ENCODE measurements around the gene ACVRL1.

ACVRL1 gene

GRCh38 chr12:51907083-51907855 is at the start of gene ACVRL1:
Gene ACVRL1 (plus strand): TSS chr12:51907504. CDS start chr12:51912475, 4,971 bp downstream.
- DNase-seq (ENCODE audit: low read depth in 2 of 2, low spot score in 1 of 2) = no peak

DNA sequence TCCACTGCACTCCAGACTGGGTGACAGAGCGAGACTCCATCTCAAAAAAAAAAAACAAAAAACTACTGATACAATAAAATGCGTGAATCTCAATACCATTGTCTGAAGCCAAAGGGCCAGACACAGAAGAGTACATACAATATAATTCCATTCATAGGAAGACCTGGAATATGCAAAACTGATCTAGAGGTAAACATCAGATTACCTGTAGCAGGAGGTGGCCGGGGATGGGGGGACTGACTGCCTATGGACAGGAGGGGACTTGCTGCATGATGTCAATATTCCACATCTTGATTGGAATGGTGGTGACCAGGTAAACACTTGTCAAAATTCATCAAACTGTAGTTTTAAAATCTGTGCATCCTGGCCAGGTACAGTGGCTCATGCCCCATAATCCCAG is 46.3 kb upstream of the ACVRL1 start:
- no peak for DNase-seq (ENCODE audit: low read depth in 2 of 2, low spot score in 1 of 2)

DNA sequence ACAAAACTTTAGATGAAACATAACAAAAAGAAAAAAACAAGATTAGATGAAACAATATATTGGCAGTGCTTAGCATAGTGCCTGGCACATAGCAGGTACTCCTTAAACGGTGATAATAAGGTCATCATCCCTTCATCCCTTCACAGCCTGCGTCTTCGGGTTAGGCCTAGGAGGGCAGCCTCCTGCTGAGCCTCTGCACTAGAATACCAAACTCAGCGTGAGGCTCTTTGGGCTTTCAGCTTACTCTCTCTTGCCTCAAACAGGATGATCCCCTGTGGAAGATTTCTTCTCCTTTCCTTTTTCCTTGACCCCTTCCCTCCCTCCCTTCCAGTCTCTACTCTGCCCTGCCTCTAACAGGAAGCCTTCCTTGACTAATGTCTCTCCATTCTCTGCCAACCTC is 44.4 kb upstream of the ACVRL1 start:
- DNase-seq (ENCODE audit: low read depth in 2 of 2, low spot score in 1 of 2) = no peak

GRCh38 chr12:51863363-51863932 is 43.9 kb upstream of the ACVRL1 start:
- DNase-seq (ENCODE audit: low read depth in 2 of 2, low spot score in 1 of 2) = no peak

DNA sequence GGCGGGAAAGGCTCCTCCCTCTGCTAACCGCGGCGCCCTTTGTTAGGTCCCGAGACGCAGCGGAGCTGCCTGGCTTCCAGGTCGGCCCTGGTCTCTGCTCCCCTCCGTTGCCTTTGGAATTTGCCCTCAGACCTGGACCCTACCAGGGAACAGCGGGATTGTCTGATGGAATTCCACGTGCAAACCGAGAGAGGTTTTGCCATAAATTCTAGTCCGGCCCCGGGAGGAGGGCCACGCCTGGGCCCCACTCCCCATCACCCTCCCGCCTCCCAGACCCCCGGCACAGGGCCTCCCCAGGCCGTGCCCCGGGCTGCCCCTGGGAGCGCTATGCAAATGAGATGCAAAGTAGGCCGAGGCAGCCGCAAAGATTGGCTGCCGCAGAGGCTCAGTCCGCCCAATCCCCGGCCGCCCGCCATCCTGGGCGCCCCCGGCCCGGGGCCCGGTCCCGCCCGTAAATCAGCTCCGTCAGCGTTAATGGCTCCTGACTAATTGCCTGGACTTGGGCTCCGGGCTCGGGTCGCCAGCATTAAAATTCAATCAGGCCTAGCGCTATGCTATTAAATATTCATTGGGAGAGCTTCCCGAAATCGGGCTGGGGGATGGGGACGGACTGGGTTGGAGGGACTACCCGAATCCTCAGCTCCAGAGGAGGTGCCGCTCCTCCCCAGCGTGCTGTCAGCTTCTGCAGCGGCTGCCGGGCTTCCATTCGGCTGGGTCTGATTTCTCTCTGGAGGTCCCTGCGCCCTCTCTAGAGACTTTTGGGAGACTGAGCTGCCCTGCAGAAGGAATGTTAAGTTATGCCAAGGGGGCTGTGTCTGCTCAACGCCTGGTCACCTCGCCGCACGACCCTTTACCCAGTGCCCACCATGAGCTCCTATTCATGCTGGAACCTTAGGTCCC is 43.1 kb upstream of the ACVRL1 start:
- DNase-seq (ENCODE audit: low read depth in 2 of 2, low spot score in 1 of 2) = no peak

DNA sequence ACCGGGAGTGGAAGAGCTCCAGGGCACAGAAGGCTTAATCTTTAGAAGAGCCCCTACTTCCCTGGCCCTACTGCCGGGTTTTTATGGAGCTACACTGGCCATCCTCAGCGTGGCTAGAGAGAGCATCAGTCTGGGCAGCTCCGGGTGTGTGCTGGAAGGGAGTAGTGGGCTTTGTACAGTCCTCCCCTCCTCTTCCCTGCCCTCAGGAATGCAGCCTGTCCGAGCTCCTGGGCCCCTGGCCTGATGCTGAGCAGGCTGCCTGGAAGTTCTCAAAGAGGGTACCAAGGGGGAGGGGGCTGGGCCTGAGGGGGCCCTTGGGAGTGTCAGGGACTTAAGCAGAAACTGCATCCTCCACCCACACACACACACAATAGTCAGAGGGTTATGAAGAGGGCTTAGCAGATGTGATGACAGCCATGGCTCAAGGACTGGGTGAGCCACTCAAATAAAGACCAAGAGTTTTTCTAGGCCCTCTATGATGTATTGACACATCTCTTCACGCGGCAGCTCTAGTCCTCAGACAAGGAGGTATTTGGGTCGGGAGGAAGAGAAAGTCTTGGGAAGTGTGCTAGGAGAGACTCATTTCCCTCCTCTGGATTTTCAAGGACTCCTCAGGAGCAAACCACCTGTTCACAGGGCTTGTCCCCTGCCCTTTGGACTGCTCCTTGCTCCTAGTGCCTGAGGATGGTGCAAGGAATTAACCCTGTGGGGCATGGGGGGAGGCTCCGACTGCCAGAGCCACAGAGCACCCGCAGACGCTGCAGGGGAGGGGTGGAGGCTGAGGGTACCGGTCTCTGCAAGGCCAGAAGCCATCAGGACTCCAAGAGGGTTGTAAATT is 42.3 kb upstream of the ACVRL1 start:
- no peak for DNase-seq (ENCODE audit: low read depth in 2 of 2, low spot score in 1 of 2)

DNA sequence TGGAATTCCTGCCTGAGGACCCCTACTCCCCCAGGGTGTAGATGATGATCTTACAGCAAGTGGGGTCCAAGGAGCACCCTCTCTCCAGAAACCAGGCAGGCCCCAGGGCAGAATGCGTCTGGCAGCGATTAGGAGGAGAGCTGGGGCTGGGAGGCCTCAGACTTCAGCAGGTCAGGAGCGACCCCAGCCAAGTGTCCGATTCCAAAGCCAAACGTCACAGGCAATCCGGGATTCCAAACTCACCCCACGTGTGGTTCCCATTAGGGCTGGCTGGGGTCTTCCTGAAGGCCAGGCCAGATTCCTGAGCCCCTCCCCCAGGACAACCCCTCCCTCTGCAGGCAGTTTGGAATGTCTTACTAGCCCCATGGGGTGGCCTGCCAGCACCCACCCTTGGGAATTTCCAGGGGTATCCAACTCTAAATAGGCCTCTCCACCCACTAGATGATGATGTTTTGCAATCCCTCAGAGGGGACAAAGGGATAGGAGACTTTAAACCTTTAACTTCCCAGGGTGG is 41.5 kb upstream of the ACVRL1 start:
- DNase-seq (ENCODE audit: low read depth in 2 of 2, low spot score in 1 of 2) = no peak

DNA sequence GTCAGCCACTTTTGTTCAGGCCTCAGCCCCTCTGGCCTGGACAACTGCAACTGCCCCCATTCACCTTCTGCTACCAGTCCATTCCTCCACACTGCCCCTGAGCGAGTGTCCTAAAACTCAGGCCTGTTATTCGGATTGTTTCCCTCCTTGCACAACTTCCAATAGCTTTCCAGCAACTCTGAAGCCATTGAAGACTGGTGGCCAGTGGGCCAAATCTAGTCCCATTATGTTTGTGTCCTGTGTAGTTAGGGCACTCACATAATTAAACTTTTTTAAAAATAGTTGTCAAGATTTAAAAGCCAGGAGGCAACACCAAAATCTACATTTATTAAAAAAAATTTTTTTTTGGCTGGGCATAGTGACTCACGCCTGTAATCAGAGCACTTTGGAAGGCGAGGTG is 41.0 kb upstream of the ACVRL1 start:
- DNase-seq (ENCODE audit: low read depth in 2 of 2, low spot score in 1 of 2) = no peak

- DNase-seq (ENCODE audit: low read depth in 2 of 2, low spot score in 1 of 2) = no peak
These were observed 40.5 kb upstream of the ACVRL1 start for GRCh38 chr12:51866762-51867161.

GRCh38 chr12:51867371-51867770 is 39.9 kb upstream of the ACVRL1 start:
- no peak for DNase-seq (ENCODE audit: low read depth in 2 of 2, low spot score in 1 of 2)

GRCh38 chr12:51867796-51868428 is 39.4 kb upstream of the ACVRL1 start:
- no peak for DNase-seq (ENCODE audit: low read depth in 2 of 2, low spot score in 1 of 2)

DNA sequence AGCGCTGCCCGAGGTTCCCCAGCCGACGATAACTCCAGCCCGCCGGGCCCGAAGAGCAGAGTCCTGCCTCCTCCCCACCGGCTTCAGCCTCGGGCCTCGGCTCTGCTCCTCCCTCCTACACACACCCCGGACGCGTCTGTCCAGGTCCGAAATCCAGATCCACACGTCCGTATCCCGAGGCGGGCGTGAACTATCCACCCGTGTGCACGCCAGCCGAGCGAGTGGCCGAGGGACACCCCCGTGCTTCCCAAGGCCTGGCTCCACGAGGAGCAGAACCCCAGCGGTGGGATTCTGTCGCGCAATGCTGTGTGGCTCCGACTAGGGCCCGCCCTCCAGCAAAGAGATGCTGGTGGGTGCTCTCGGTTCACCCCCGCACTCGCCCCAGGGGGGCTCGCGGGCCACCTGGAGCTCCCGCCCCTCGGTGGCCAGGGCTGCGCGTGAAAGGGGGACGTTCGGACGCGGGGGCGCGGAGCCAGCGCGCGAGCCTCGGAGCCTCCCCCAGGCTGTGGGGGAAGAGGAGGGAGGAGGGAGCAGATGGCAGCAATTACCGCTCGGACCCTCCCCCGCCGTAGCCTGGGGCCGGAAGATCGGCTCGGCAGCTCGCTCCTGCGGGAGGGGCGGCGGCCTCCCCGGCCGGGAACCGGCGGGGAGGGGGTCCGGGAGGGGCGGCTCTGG is 38.3 kb upstream of the ACVRL1 start:
- DNase-seq (ENCODE audit: low read depth in 2 of 2, low spot score in 1 of 2) = no peak

DNA sequence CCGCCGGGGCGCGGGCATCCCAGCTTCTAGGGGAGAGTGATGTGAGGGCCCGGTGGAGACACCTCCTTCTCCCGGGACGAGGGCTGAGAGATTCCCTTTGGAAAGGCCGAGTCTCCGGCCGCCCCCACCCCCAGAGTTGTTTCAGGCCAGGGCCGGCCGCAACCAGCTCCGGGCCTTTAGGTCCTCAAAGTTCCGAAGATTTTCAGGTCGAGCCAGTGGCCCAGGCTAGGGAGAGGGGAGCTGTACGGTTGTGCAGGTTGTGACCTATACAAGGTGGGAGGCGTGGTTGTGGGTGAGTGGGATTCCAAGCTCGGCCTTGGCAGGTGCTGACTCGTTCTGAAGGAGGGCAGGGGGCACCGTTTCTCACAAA is 37.8 kb upstream of the ACVRL1 start:
- no peak for DNase-seq (ENCODE audit: low read depth in 2 of 2, low spot score in 1 of 2)

DNA sequence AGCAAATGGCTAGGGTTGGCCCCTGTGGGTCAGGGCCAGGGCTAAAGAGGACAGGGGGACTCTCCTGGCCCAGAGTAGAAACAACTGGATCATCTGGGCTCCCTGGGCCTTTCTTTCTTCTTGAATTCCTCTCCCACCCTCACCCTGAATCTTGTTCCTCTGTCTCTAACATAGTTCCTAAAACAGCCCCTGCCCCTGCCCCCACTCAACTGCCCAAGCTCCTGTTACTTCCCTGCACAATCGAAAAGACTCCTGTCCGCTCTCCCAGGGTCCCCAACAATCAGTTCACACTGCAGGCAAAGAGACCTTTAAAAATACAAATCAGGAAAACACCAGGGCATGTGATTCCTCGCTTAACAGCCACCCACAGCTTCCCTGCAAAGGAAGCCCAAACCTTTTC is 37.4 kb upstream of the ACVRL1 start:
- DNase-seq (ENCODE audit: low read depth in 2 of 2, low spot score in 1 of 2) = no peak

DNA sequence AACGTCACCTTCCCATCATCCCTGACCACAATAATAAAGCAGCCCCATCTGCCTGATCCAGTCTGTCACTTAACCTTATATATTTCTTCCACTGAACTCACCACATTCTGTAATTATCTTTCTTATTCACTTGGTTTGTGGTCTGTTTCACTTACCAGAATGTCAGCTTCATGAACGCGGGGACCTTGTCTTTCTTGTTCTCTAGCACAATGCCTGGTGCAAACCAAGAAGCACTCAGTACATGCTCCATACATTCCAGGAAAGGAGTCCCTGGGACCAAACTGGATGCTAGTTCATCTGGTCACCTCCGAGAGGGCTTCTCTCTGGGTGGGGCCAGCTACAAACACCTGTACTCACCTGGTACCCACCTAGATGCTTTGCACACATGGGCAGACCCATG is 36.8 kb upstream of the ACVRL1 start:
- no peak for DNase-seq (ENCODE audit: low read depth in 2 of 2, low spot score in 1 of 2)

GRCh38 chr12:51871126-51871525 is 36.2 kb upstream of the ACVRL1 start:
- no peak for DNase-seq (ENCODE audit: low read depth in 2 of 2, low spot score in 1 of 2)

- DNase-seq (ENCODE audit: low read depth in 2 of 2, low spot score in 1 of 2) = no peak
These were observed 35.2 kb upstream of the ACVRL1 start for GRCh38 chr12:51871918-51872688.

GRCh38 chr12:51872689-51872981 is 34.7 kb upstream of the ACVRL1 start:
- no peak for DNase-seq (ENCODE audit: low read depth in 2 of 2, low spot score in 1 of 2)

DNA sequence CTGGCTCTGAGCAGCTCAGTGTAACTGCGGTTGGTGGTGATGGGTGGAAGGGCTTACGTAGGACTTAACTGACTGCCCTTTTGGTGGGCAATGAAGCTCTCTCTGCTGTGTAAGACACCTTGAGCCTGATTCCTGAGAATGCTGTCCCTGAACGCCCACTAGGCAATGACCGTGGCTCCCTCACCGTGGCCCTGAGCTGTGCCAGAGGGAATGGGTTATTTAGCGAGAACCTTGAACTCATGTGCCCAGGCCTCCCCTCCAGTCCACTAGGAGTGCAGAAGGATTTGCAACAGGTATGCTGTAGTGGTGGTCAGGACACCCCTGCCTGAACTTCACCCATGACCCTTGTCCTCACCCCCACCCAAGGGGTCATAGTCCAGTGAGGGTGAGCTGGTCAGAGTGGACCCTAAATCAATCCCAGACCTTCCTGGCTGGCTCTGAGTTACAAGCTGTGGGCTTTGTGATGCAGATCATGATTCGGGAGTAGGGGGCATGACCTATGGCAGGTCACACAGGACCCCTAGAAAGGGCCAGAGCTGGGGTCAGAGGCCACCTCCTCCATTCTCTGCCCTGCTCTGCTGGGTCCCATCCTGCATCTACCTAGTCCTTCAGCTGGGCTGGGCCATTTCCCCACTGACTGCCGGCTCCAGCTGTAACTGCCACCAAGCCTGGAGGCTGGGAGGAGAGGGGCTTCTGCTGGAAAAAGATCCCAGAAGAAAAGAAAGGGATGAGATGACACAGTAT is 33.9 kb upstream of the ACVRL1 start:
- DNase-seq (ENCODE audit: low read depth in 2 of 2, low spot score in 1 of 2) = no peak

Data from stimulated activated CD8-positive, alpha-beta memory T cell treated with anti-CD3 and anti-CD28 coated beads, Interleukin-4, amount 100 ng/mL, for 1 hour (primary cell).